GM19238 (cell line): ENCODE measurements around the gene RBM24.

Experiments used
- DNase-seq: peaks from one replicate; pipeline ENCODE4 v3.0.0; 2011; ENCODE audit warnings: low spot score; ENCODE audit not compliant: insufficient read length

RBM24 gene

DNA sequence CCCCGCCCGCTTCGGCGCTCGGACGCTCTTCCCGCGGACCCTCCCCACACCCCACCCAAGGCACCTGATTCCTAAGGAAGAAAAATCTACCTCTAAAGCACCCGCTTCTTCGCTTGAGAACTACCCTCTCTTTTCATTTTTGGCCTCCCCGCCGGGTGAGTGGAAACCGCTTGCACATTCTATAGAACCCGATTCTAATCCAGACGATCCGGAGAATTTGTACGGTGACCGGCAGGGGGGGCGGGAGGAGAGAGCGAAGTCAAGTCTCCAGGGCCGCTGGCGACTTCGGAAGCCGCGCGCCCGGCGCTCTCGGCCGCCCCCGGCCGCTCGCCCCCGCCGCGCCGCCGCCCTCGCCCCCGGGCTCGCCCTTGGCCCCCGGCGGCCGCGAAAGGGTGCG, at the start of gene RBM24:
TSS of gene RBM24 (plus strand) at position 262 of the 397 bp plus-strand sequence. CDS start 221 bp downstream, outside the sequence.
- no peak for DNase-seq

DNA sequence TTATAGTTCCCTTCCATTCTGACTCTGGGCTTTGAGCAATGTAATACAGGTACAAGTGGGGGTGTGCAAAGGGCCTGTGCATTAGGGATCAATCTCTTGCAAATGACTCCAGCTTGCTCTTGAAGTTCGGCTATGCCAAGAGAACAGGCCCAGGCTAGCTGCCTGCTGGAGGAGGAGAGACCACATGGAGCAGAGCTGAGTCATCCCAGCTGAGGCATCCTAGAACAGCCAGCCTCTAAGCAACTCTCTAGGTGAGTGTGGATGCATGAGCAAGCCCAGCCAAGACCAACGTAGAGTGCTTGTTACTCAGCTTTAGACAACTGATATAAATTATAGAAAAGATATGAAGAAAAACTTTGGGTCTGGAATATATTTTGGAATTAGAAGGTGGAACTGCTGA, 47.6 kb upstream of the RBM24 start:
- DNase-seq, result no peak

DNA sequence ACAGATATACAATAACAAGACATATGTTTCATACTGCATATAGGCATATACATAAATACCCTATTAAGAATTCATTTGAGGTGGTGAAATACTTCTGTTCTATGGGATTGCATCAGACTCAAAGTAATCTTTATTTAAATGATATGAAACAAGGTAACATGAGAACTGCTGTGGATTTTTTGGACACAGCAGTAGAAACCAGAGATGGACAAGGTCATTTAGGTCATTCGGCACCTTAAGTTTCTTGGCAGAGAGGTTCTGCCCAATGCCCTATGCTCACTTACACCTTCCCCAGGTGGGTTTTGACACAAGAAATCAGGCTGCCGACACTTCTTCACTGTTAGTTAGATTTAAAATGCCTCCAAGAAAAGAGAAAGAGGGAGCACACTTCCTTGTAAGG, 43.9 kb upstream of the RBM24 start:
- DNase-seq, result no peak

DNA sequence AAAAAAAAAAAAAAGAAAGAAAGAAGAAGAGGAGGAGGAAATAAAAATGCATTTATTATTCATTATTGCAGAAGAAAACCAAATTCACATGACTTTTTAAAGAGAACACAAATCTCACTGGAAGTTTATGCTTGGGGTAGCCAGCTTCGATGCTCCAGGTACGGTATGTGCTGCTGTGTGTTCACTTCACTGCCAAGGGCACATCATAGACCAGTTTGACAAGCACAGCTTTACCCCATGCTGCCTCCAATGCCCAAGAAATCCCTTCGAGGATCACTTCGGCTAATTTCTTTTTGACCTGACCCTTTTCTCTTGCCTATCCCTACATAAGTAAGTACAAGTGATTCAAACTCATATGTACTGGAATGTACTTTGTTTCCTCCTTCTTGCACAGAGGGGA, 41.9 kb upstream of the RBM24 start:
- no peak for DNase-seq

DNA sequence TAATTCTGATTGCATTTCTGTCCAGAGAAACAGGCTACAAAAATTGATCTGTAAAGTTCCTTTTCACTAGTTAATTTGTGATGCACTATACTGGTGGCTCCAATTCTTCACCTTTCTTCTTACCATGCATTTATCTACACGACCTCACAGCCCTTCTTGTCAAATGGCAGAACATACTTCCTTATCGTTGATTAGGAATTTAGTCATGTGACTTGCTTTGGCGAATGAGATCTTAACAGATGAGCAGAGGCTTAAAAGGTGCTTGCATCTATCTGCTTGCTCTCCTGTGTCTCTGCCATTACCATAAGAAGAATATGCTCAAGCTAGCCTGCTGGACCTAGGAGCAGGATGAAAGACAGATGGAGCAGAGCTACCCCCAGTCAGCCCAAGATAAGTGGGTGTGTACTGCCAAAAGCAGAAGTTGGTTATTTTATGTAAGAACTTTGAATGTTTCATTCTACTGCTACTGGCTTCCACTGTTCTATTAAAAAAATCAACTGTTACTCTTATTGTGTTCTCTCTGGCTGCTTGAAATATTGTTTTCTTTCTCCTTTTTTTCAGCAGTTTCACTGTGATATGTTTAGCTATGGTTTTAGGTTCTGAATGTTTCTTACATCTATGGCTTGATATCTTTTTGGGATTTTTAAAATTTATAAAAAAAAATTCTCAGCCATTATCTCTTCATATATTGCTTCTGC, 40.2 kb upstream of the RBM24 start:
- DNase-seq, result no peak

DNA sequence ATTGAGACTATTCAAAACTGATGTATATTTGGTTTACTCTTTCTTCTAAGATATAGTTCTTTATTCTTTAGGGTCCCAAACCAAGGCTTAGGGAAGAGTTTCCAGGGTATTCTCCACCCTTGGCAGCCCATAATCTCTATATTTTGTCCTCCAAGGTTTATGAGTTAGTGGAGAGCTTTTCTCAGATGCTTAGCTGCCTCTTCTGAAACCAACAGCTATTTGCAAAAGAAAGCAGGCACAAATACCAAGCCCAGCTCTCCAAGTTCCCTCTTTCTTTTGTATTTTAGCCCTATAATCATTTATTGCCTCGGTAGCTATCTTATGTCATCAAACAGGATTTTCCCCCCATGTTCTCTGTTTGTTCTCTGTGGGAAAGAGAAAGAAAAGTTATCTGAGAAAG, 39.1 kb upstream of the RBM24 start:
- DNase-seq, result no peak

DNA sequence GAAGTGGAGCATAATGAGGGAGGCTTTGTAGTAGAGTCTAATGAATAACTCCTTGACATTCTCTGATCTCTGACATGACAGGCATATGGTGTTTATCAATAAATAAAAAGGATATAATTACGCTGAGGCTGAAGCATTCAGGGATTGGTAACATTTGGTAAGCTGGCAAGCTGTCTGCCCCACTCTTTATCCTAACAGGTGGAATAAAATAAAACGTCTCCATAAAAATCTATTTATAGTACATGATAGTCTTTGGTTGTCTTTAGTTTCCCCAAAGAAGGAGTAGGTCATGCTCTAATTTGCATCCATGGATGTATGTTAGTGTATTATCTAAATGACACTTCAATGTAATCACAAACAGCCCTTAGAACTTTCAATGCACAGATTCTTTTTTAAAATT, 30.9 kb upstream of the RBM24 start:
- no peak for DNase-seq

DNA sequence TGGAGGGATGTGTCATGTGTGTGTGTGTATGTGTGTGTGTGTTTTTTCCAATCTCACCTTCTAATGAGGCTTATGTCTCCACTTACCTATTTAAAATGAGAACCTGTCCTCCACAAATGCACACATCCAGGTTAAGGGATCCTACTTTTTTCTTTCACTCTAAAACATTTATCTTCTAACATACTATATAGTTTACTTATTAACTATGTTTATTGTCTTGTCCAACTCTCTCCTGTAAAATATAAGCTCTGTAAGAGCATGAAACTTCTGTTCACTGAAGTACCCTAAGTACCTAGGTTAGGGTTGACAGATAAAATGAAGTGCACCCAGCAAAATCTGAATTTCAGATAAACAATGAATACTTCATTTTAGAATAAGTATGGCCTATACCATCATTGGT, 29.2 kb upstream of the RBM24 start:
- no peak for DNase-seq

DNA sequence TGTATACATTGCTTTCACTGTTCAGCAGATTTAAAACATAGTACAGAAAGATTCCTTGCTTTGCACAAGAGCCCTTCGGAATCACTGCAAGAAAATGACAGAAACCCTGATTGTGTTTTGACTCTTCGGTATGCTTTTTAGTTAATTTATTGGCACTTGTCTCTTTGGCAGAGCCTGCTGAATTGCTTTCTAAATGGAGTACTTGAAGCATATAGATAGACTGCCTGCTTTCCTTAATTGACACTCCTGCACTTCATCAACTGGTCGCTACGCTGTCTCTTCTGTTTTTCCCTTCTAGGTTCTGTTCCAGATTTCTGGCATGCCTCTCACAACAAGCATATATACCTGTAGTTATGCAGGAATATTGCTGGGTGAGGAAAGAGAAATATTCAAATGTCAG, 22.4 kb upstream of the RBM24 start:
- no peak for DNase-seq

DNA sequence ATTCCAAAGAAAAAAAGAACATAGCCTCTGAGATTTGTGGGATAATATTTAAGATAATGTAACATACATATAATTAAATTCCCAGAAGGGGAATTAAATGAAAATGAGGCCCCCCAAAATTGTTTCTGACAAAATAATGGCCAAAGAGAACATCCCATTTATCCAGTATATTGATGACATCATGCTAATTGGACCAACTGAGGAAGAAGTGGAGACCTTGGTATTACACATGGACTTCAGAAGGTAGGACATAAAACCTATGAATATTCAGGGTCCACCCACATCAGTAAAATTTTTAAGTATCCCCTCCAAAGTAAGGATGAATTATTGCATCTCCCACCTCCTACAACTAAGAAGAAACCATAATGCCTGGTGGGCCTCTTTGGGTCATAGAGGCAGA, 15.6 kb upstream of the RBM24 start:
- no peak for DNase-seq

DNA sequence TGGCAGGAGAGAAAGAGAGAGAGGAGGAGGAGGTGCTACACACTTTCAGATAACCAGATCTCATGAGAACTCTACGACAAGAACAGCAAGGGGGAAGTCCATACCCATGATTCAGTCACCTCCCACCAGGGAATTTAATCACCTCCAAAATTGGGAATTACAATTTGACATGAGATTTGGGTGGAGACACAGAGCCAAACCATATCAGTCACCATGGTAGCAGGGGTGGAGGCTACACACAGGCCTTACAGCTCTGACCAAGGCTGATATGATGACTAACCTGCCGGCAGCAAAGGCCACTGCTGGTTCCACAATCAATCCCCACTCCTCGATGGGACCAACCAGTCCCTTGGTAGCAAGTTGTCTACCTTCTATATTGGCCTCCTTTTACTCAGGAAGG, 13.6 kb upstream of the RBM24 start:
- DNase-seq, result no peak

DNA sequence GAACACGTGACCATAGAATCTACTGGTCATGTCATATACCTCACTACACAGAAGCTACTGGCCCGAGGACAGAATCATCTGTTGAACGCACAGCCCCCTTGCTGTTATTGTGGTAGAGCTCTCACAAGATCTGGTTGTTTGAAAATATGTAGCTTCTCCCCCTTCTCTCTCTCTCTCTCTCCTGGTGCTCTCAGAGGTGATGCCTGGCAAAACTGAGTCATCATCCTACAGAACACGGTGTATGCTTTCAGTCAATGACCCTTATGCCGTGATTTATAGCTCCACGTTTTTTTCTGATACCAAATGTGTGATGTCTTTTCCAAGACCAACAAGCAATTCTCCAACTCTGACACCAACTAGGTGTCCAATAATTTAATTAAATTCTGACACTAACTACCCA, 13.0 kb upstream of the RBM24 start:
- DNase-seq, result no peak

DNA sequence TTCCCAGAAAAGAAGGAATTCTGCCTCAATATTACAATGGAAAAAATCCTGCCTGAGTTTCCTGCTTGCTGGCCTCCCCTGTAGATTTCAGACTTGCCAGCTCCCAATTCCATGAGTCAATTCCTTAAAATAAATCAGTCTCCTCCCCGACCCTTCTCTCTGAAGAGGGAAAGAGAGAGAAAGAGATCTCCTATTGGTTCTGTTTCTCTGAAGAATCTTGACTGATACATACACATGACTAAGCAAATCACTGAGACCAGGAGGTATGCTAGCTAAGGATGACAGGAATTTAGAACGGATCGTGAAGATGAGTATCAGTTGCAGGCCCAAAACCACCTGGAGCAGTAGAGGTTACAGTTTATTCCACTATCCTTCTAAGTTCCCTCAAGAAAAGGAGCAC, 11.3 kb upstream of the RBM24 start:
- DNase-seq, result no peak

DNA sequence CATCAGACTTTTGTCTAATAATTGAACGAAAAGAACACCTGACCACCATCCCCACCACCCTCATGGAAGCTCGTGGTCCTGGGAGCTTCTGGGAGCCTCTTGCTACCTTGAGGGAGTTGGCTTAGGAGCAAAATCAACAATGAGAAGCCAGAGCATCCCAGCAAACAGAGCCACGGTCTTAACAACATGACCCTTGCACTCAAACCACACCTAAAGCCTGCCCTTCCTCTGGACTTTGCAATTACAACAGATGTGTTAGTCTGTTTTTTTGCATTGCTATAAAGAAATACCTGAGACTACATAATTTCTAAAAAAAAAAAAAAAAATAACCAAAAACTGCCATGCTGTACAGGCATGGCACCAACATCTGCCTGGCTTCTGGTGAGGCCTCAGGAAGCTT, 9.5 kb upstream of the RBM24 start:
- no peak for DNase-seq

DNA sequence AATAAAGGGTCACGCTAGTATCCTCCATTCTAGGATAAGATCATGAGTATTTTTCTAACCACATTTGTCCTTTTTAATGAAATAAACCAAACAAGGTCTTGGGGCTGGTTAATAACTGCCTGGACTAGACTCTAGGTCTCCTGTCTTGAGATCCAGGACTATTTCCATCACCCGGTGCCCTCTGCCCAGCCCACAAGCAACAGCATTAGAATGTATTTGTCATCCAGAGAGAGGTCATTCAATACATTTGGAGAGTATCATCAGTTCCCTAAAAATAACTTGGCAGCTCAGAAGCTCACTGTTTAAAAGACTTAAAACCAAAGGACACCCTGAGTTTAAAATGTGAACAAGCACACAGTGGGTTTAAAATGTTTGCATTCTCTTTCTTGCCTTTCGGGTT, 4.4 kb upstream of the RBM24 start:
- DNase-seq, result no peak

DNA sequence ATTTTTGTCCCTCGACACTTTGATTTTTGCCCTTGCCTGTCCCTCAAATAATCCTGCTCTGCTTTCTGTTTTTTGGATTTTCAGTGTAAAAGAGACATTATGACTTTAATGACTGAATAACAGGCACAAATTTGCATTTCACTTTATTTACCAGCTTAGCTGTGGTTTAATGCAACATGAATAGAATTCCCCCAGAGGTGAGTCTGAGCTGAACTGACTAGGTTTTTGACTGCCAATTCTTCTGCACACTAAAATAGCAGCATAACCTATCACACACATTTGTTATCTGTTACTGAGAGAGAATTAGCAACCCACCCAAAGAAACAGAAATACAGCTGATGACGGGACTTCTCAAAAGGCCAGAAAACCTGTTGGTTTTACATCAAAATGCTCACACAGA, 3.9 kb upstream of the RBM24 start:
- no peak for DNase-seq

DNA sequence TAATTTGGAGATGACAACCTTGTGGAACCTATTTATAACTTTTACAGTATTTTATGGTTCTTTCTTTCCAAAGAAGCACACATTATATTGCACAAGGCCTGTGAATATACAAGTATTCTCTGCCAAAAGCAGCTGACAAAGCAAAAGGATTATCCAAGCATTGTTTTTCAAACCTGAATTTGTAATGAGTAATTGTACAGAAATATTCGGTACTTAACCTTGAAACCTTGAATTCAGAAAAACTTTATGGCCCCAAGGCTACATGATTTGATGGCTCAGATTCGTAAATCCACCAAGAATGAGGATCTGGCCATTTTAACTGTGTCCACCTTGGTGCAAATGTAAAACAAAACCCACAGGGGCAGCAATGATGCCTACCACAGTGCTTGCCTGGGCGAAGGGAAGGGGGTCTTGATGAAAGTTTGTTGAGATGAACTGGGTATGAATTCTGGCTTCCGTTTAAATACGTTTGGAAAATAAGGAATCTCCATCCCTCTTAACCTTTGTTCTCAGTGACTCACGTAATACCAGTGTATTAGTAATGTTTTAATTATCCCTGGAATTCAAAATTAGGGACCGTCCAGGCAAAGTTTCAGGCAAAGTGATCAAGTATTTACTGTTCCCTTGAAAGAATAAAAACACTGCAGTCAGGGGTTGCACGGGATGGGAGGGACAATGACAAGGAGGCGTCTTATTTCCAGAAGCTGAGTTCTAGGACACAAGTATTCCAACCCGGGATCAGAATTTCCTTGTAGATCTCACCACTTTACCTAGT, 2.7 kb upstream of the RBM24 start:
- DNase-seq, result no peak

DNA sequence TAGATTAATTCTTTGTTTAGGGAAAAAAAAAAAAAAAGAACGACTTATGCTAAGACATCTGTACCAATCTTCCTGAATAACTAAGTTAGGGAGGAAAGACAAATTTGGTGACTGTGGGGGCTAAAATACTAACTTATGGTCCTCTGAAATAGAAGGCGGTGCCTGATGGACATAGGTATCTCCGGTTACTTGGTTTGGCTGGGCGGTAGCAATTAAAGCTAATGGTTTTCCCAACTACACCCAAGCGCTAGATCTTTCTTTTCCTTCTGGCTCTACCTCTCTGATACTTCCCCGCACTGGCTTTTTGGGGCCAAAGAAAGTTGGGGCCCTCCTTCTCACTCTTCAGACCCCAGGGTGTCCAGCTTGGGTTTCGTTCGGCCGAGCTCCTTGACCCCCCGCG, 1.0 kb upstream of the RBM24 start:
- DNase-seq, result no peak

DNA sequence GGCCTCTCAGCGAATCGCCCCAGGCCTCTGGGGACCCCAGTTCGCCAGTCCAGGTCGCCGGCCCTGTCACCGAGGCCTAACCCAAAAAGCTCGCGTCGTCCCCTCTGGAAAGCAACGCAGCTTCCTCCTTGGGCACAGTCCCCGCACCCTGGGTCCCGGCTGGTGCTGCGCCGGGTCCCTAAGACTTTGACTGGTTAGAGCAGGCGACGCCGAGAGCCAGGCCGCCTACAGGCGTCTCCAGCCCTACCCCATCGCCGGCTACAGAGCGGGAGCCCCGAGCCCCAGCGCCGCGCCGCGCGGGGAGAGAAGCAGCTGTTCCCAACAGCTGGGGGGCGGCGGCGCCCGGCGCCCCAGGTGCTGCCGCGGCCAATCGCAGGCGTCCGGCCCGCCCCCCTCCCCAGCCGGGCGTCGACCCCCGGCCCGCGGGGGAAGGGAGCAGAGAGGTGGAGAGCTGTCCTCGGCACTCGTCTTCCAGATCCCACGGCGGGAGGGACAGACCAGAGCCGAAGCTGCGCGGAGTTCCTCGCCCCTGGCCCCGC, 540 bp upstream of the RBM24 start:
- DNase-seq, result no peak

DNA sequence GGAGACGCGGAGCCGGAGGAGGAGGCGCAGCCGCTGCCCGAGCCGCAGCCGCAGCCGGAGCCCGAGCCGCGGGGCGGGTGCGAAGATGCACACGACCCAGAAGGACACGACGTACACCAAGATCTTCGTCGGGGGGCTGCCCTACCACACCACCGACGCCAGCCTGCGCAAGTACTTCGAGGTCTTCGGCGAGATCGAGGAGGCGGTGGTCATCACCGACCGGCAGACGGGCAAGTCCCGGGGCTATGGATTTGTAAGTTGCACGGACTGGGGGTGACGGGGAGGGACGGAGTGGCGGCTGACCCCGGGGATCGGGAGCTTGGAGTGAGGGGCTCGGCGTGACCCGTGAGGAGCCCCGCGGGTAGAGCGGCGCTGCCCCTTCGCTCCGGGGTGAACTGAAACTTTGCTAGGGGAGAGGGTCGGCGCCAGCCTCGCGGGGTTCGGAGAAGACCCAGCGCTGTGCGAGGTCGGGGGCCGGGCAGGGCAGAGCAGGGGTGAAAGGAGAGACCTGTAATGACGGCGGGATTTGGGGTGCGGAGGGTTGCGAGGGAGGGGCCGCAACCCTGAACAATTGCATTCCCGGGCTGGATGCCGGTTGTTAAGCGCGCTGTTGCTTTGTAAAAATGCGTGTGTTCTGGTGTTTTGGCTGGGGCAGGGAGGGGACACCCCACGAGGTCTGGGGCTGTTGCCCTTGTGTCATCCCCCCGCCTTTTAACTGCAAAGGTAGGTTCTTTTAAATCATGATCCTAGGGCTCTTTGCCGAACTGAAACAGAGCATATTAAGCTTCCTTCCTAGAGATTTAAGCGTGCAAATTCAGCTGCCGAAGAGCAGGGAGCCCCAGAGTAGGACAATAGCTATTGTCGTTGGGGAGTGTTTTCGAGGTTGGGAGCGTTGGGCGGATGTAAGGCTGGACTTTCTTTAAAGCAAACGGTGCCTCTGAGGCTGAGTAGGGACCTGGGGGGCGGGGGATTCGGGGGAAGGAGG, 628 bp downstream of the RBM24 start:
- no peak for DNase-seq

DNA sequence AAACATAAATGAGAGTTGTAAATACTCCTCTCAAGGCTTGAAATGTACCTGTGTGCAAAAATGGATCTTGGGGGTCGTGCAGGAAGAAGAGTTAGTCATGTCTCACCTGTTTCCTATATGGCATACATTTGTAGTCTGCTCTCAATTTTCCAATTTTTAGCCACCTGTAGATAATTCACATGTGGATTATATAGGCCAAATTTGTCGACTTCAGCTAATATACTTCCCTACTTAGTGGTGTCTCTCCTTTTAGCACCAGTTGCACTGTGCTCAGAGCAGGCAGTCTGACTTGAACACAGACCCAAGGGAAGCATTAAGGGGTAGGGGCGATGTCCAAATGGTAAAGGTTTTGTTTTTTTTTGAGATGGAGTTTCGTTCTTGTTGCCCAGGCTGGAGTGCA, 1.9 kb downstream of the RBM24 start:
- no peak for DNase-seq

DNA sequence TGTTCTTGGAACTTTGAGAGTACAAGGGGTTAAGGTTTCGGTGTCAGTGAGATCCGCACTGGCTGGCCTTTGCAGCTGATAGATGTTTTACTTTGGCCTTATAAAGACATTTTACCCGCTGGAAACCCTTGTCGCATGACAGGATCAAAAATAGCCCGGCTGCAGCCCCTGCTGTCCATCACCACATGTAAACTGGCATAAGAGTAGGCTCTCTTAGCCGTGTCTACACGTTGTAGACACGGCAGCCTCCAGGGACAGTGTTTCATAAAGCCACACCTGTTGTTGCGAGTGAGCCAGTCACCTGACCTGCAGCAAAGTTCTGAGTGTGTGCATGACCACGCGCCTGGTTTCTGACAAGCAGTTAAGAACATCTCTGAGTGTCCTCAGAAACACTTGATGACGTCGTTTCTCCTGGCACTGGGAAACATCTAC, 8.5 kb downstream of the RBM24 start:
- DNase-seq, result no peak
